ENCODE data around the gene RIOK2.
"Not testable (repeated sequence)": the region's sequence is repeated elsewhere in the genome, so short reads cannot be mapped to it uniquely, and the experiment has no call there.

RIOK2 gene

GRCh38 chr5:97192580-97193354 lies 9.7 kb upstream of the RIOK2 start:
- no peak for TF ChIP-seq CTCF (IDR thresholded peaks at IDR 0.05; ENCODE audit: borderline replicate concordance, control extremely low read depth, extremely low read depth, insufficient read depth, missing control alignments)
- in situ Hi-C loops (cut with MboI; ENCODE audit: low sequenced_read_pairs, unreplicated experiment) = no loop called here
- no peak for DNase-seq (ENCODE audit: low spot score)

- TF ChIP-seq CTCF (IDR thresholded peaks at IDR 0.05; ENCODE audit: borderline replicate concordance, control extremely low read depth, extremely low read depth, insufficient read depth, missing control alignments) = no peak
- DNase-seq (ENCODE audit: low spot score) = no peak
- in situ Hi-C loops (cut with MboI; ENCODE audit: low sequenced_read_pairs, unreplicated experiment) = no loop called here
Observed at GRCh38 chr5:97191893-97192292, 8.8 kb upstream of the RIOK2 start.

GRCh38 chr5:97189523-97189922 lies 6.5 kb upstream of the RIOK2 start:
- in situ Hi-C loops (cut with MboI; ENCODE audit: low sequenced_read_pairs, unreplicated experiment); DNase-seq (ENCODE audit: low spot score): not testable (repeated sequence)

- in situ Hi-C loops (cut with MboI; ENCODE audit: low sequenced_read_pairs, unreplicated experiment) = no loop called here
- DNase-seq (ENCODE audit: low spot score) = no peak
- TF ChIP-seq CTCF (IDR thresholded peaks at IDR 0.05; ENCODE audit: borderline replicate concordance, control extremely low read depth, extremely low read depth, insufficient read depth, missing control alignments) = no peak
Observed at GRCh38 chr5:97183930-97184213, 825 bp upstream of the RIOK2 start.

- in situ Hi-C loops (cut with MboI; ENCODE audit: low sequenced_read_pairs, unreplicated experiment) = no loop called here
- no peak for DNase-seq (ENCODE audit: low spot score)
- no peak for TF ChIP-seq CTCF (IDR thresholded peaks at IDR 0.05; ENCODE audit: borderline replicate concordance, control extremely low read depth, extremely low read depth, insufficient read depth, missing control alignments)
Observed at GRCh38 chr5:97182571-97183099, 412 bp downstream of the RIOK2 start.

GRCh38 chr5:97181856-97182545 lies 1.0 kb downstream of the RIOK2 start:
- in situ Hi-C loops (cut with MboI; ENCODE audit: low sequenced_read_pairs, unreplicated experiment) = no loop called here

GRCh38 chr5:97179457-97179856 lies 3.6 kb downstream of the RIOK2 start:
- in situ Hi-C loops (cut with MboI; ENCODE audit: low sequenced_read_pairs, unreplicated experiment); DNase-seq (ENCODE audit: low spot score): not testable (repeated sequence)

More at GRCh38 chr5:97181856-97182545, 1.0 kb downstream of the RIOK2 start:
- no peak for DNase-seq (ENCODE audit: low spot score)
- no peak for TF ChIP-seq CTCF (IDR thresholded peaks at IDR 0.05; ENCODE audit: borderline replicate concordance, control extremely low read depth, extremely low read depth, insufficient read depth, missing control alignments)
